SU-DHL-6 (cell line): Measurements from ENCODE around the gene PIGN.

ENCODE experiments used
- H2AFZ ChIP-seq: fragments of 200-600 bp; sonication (generic); 2 replicates; pipeline ENCODE4 v1.6.1; 2014; ENCODE audit warnings: low read depth, mild to moderate bottlenecking, moderate library complexity, mixed read lengths, antibody characterized with exemption, low read length; ENCODE audit not compliant: severe bottlenecking
- H3F3A ChIP-seq: fragments of 200-600 bp; shearing (Covaris generic); 2 replicates; pipeline ENCODE4 v1.6.0; 2016; ENCODE audit warnings: antibody characterized with exemption, mild to moderate bottlenecking; ENCODE audit not compliant: insufficient read depth
- H3K27ac ChIP-seq: fragments of 200-600 bp; sonication (generic); 2 replicates; pipeline ENCODE4 v1.5.1; 2016; ENCODE audit warnings: low read depth, mild to moderate bottlenecking, low read length, moderate library complexity, mixed read lengths
- H3K27me3 ChIP-seq: fragments of 200-600 bp; sonication (generic), shearing (Covaris generic); 2 replicates; pipeline ENCODE4 v1.6.0; 2014; ENCODE audit warnings: mild to moderate bottlenecking, low read length
- H3K36me3 ChIP-seq: fragments of 200-600 bp; sonication (generic); 2 replicates; pipeline ENCODE4 v1.6.1; 2014; ENCODE audit warnings: mild to moderate bottlenecking, low read length, mixed read lengths
- H3K4me2 ChIP-seq: fragments of 300-600, 200-600 bp; shearing (Covaris generic), sonication (generic); 2 replicates; pipeline ENCODE4 v1.6.0; 2014; ENCODE audit warnings: low read length, low read depth, mild to moderate bottlenecking; ENCODE audit not compliant: poor library complexity, severe bottlenecking
- H3K4me3 ChIP-seq: fragments of 200-600 bp; sonication (generic); 2 replicates; pipeline ENCODE4 v1.5.1; 2014; ENCODE audit warnings: antibody characterized with exemption, low read length, mild to moderate bottlenecking, mixed read lengths; ENCODE audit not compliant: insufficient read depth, poor library complexity, severe bottlenecking
- H3K79me2 ChIP-seq: fragments of 200-600 bp; sonication (generic); 2 replicates; pipeline ENCODE4 v1.6.1; 2014; ENCODE audit warnings: mild to moderate bottlenecking, low read length, moderate library complexity; ENCODE audit not compliant: insufficient read depth
- H3K9ac ChIP-seq: fragments of 200-600 bp; sonication (generic); 2 replicates; pipeline ENCODE4 v1.7.0; 2014; ENCODE audit warnings: mild to moderate bottlenecking, low read length
- H3K9me2 ChIP-seq: fragments of 200-600 bp; sonication (generic); replicated peaks from 2 replicates; pipeline ENCODE4 v1.6.1; 2014; ENCODE audit warnings: low read length; ENCODE audit not compliant: insufficient read depth
- H3K9me3 ChIP-seq: fragments of 200-600 bp; sonication (generic); 2 replicates; pipeline ENCODE4 v1.6.1; 2014; ENCODE audit warnings: low read length, mixed read lengths; ENCODE audit not compliant: insufficient read depth
- H4K20me1 ChIP-seq: fragments of 200-600 bp; sonication (generic); 2 replicates; pipeline ENCODE4 v1.6.1; 2014; ENCODE audit warnings: low read depth, mild to moderate bottlenecking, antibody characterized with exemption, low read length, moderate library complexity, mixed read lengths
- EZH2phosphoT487 ChIP-seq: fragments of 200-600 bp; sonication (generic), shearing (Covaris generic); conservative IDR thresholded peaks from 2 replicates; pipeline ENCODE4 v1.6.1; 2018; ENCODE audit warnings: mild to moderate bottlenecking, antibody characterized with exemption, low read length, moderate library complexity, mixed read lengths
- TF ChIP-seq, protein P1 (sequence below): fragments of 200-600 bp; sonication (generic); IDR thresholded peaks from one replicate; pipeline ENCODE4 v1.5.1; 2017; ENCODE audit warnings: antibody characterized with exemption, mild to moderate bottlenecking, low read length, moderate library complexity; ENCODE audit not compliant: insufficient read depth, poor library complexity, severe bottlenecking

Gene PIGN

DNA sequence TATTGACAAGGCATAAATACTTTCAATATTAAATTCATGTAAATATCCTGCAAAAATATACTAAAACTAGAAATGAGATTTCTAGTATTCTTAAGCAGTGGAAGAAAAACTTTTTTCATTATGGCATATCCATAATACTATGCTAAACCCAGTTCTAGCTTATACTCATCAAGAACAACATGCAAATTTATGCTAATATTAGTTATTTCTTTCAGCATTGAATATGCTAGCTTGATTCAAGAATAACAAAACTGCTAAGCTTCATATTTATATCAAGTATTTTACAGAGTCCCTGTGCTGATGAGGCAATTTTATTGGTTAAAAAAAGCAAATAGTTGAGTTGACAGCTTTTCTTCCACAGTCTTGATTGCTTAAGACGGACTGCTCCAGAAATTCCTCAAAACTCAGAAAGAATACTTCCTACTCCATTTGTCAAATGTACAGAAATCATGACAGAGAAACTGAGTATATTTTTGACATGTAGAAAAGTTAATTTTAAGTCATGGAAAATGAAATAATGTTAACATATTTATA lies 105.0 kb downstream of the PIGN start:
- H3K4me3 ChIP-seq: no peak overlapping the region
- H3K9me3 ChIP-seq: no peaks in the 10 kb centered on the region
- H3K36me3 ChIP-seq: no peaks in the 10 kb centered on the region
- no peaks in the 10 kb centered on the region for H3F3A ChIP-seq
- no peak overlapping the region for H3K4me2 ChIP-seq
- H3K27ac ChIP-seq: no peak overlapping the region
- no peaks in the 10 kb centered on the region for H3K9me2 ChIP-seq
- no peaks in the 10 kb centered on the region for H4K20me1 ChIP-seq
- H3K9ac ChIP-seq: no peak overlapping the region
- H3K79me2 ChIP-seq: no peaks in the 10 kb centered on the region
- no peaks in the 10 kb centered on the region for H3K27me3 ChIP-seq
- H2AFZ ChIP-seq: no peak overlapping the region
- TF ChIP-seq EZH2phosphoT487: no peak
- TF ChIP-seq, protein P1, sequence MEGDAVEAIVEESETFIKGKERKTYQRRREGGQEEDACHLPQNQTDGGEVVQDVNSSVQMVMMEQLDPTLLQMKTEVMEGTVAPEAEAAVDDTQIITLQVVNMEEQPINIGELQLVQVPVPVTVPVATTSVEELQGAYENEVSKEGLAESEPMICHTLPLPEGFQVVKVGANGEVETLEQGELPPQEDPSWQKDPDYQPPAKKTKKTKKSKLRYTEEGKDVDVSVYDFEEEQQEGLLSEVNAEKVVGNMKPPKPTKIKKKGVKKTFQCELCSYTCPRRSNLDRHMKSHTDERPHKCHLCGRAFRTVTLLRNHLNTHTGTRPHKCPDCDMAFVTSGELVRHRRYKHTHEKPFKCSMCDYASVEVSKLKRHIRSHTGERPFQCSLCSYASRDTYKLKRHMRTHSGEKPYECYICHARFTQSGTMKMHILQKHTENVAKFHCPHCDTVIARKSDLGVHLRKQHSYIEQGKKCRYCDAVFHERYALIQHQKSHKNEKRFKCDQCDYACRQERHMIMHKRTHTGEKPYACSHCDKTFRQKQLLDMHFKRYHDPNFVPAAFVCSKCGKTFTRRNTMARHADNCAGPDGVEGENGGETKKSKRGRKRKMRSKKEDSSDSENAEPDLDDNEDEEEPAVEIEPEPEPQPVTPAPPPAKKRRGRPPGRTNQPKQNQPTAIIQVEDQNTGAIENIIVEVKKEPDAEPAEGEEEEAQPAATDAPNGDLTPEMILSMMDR: no peak

DNA sequence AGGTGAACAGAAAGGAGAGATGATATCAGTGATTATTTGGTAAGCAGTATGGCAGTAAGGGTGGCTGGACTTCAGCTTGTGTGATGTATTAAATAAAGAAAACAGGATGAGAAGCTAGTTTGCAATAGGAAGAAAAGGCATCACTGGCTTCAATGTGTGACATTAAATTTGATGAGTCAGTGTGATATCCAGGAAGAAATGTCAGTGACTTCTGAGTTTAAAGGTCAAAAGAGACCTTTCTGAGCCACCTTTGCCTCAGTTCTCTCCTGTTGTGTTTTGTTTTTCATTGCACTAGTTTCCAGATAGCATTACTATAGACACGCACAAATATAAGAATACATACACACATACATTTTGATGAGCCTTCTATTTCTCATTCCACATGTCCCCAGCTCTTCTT lies 105.6 kb downstream of the PIGN start:
- no peak overlapping the region for H3K9ac ChIP-seq
- TF ChIP-seq, protein P1: no peak
- no peak for TF ChIP-seq EZH2phosphoT487

DNA sequence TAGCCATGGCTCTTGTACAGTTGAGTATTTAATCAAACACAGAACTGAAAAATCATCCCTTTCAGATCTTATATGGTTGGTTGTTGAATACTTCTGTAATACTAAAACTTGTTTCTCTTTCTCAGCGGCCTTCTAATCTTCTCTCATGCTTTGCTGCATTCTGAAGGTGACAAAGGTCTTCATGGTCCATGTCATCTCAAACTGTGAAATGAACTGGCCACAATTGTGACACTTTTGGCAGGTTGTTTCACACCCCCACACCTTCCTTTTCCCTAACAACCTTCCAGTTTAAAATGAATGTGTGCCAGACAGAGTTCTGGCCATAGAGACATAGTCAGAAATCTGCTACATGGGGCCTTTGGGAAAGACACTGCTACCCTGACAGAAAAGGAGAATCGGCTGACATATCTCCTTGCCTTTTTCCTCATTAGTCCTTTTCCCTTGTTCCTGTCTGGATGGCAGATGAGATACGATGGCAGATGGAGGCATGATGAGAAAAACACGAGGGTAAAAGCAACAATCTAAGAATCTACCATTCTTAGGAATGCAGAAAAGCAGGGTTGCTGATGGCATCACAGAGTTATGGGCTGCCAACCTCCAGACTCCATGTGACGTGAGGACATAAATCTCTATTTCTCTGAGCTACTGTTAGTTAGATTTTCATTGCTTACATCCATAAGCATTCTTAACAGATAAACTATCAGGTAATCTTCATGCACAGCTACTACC lies 106.5 kb downstream of the PIGN start:
- Histone ChIP-seq H3K27ac (no peak overlapping the region), H3K79me2 (no peaks in the 10 kb centered on the region), H3K9me2 (no peaks in the 10 kb centered on the region), H3K9me3 (no peaks in the 10 kb centered on the region), H2AFZ (no peak overlapping the region), H4K20me1 (no peaks in the 10 kb centered on the region), H3K4me2 (no peak overlapping the region), H3K27me3 (no peaks in the 10 kb centered on the region), H3K36me3 (no peaks in the 10 kb centered on the region), H3K4me3 (no peak overlapping the region), H3K9ac (no peak overlapping the region), H3F3A (no peaks in the 10 kb centered on the region)
- TF ChIP-seq, protein P1: no peak
- no peak for TF ChIP-seq EZH2phosphoT487

More for the DNA sequence above, 105.6 kb downstream of the PIGN start:
- Histone ChIP-seq H3K27me3 (no peaks in the 10 kb centered on the region), H3F3A (no peaks in the 10 kb centered on the region), H3K4me3 (no peak overlapping the region), H3K4me2 (no peak overlapping the region), H2AFZ (no peak overlapping the region), H3K27ac (no peak overlapping the region), H4K20me1 (no peaks in the 10 kb centered on the region), H3K36me3 (no peaks in the 10 kb centered on the region), H3K9me3 (no peaks in the 10 kb centered on the region), H3K9me2 (no peaks in the 10 kb centered on the region), H3K79me2 (no peaks in the 10 kb centered on the region)
